ENCODE data around the gene SUCO. TPM values are rescaled to one million over a fixed set of nuclear protein-coding genes. Genes with fewer than 3 reads are reported as not detected.

Gene SUCO
- total RNA-seq, 2 donors from 2014 or later = 62.2 TPM

DNA sequence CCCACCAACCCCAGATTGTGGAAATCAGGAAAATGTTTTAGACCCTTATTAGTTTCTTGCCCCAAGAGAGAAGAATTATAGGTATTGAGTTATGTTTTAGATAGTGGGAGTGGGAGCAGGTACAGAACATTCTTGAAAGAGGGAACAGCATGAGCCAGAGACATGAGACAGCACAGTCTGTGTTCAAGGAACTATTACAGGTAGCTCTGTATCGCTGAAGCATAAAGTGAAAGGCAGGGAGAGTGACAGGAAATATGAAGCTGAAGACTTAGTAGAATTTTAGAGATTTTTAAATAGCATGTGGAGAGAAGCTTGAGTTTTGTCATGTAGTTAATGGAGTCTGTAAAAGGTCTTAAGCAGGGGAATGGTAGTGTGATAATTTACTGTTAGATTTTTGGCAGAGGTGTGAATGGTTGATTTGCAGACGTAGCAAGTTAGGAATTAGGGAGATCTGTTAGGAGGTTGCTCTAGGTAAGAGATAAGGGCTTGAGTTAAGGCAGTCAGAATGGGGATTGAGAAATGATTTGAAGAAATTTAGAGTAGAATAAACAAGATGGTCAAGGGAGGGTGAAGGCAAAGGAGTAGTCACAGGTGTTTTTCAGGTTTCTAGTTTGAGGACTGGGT, 11.6 kb downstream of the SUCO start:
- no peak overlapping the region for H3K9ac ChIP-seq (ENCODE audit: extremely low read depth, low read length, poor library complexity, severe bottlenecking)
- H3K9me3 ChIP-seq (ENCODE audit: control insufficient read depth, low read length) = no peaks in the 10 kb centered on the region
- Mint-ChIP-seq H3K4me1 (peaks cover 43% of the 10 kb centered on the region), H3K36me3 (ENCODE audit: low read depth) (no peaks in the 10 kb centered on the region), H3K27me3 (ENCODE audit: insufficient read depth) (no peaks in the 10 kb centered on the region), H3K9me3 (no peaks in the 10 kb centered on the region), H3K4me3 (no peak overlapping the region), H3K27ac (no peak overlapping the region)
- no peak for DNase-seq
- H3K4me3 ChIP-seq (ENCODE audit: low read length) = peak overlapping the region; percentile 50
- no peaks in the 10 kb centered on the region for H3K36me3 ChIP-seq (ENCODE audit: control insufficient read depth, insufficient read depth, low read length)
- peaks cover 33% of the 10 kb centered on the region for H3K4me1 ChIP-seq (ENCODE audit: control insufficient read depth, insufficient read depth, low read length)
- H3K27ac ChIP-seq (ENCODE audit: low read depth, low read length) = no peak overlapping the region
- TF ChIP-seq, protein P1, sequence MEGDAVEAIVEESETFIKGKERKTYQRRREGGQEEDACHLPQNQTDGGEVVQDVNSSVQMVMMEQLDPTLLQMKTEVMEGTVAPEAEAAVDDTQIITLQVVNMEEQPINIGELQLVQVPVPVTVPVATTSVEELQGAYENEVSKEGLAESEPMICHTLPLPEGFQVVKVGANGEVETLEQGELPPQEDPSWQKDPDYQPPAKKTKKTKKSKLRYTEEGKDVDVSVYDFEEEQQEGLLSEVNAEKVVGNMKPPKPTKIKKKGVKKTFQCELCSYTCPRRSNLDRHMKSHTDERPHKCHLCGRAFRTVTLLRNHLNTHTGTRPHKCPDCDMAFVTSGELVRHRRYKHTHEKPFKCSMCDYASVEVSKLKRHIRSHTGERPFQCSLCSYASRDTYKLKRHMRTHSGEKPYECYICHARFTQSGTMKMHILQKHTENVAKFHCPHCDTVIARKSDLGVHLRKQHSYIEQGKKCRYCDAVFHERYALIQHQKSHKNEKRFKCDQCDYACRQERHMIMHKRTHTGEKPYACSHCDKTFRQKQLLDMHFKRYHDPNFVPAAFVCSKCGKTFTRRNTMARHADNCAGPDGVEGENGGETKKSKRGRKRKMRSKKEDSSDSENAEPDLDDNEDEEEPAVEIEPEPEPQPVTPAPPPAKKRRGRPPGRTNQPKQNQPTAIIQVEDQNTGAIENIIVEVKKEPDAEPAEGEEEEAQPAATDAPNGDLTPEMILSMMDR (conservative IDR thresholded peaks at IDR 0.05) = no peak
- no peaks in the 10 kb centered on the region for H3K27me3 ChIP-seq (ENCODE audit: control insufficient read depth, insufficient read depth, low read length, poor library complexity, severe bottlenecking)
- 34 to 52% methylated on average over 2 of the region's 2 CpGs for WGBS, 2 experiments (ENCODE audit: insufficient coverage in 1 of 2, insufficient read length in 1 of 2)

DNA sequence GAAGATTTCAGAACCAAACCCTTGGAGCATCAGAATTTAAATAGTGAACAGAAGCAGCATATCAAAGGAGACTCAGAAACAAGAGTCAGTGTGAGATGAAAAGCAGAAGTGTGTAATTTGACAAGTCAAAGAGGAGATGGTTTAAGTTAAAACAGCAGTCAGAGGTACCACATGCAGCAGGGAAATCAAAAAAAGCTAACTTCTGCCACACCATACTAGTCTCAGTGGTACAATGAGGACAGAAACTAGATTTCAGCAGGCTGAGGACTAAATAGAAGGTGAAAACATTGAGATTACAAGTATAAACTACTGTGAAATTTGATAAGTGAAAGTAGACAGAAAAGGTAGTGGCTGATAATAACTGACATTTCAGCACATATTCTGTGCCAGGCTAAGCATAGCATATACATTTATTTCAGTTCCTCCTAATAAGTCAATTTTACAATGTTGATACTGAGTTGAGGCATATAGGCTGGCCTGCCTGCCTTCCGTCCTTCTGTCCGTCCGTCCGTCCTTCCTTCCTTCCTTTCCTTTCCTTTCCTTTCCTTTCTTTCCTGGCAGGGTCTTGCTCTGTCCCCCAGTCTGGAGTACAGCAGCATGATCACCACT, 12.6 kb downstream of the SUCO start:
- 92 to 100% methylated on average over 4 of the region's 4 CpGs for WGBS, 2 experiments (ENCODE audit: insufficient coverage in 1 of 2, insufficient read length in 1 of 2)
- no peaks in the 10 kb centered on the region for H3K36me3 ChIP-seq (ENCODE audit: control insufficient read depth, insufficient read depth, low read length)
- no peak overlapping the region for H3K27ac ChIP-seq (ENCODE audit: low read depth, low read length)
- TF ChIP-seq, protein P1 (conservative IDR thresholded peaks at IDR 0.05) = no peak
- H3K36me3 Mint-ChIP-seq (ENCODE audit: low read depth) = no peaks in the 10 kb centered on the region
- no peak for DNase-seq
- H3K9ac ChIP-seq (ENCODE audit: extremely low read depth, low read length, poor library complexity, severe bottlenecking) = no peak overlapping the region
- H3K27me3 Mint-ChIP-seq (ENCODE audit: insufficient read depth) = no peaks in the 10 kb centered on the region
- H3K4me1 Mint-ChIP-seq = peaks cover 43% of the 10 kb centered on the region
- peaks cover 34% of the 10 kb centered on the region for H3K4me1 ChIP-seq (ENCODE audit: control insufficient read depth, insufficient read depth, low read length)
- H3K4me3 ChIP-seq (ENCODE audit: low read length) = peak overlapping the region; percentile 50
- no peak overlapping the region for H3K4me3 Mint-ChIP-seq
- no peaks in the 10 kb centered on the region for H3K9me3 ChIP-seq (ENCODE audit: control insufficient read depth, low read length)
- H3K27me3 ChIP-seq (ENCODE audit: control insufficient read depth, insufficient read depth, low read length, poor library complexity, severe bottlenecking) = no peaks in the 10 kb centered on the region
- no peaks in the 10 kb centered on the region for H3K9me3 Mint-ChIP-seq
- H3K27ac Mint-ChIP-seq = no peak overlapping the region

DNA sequence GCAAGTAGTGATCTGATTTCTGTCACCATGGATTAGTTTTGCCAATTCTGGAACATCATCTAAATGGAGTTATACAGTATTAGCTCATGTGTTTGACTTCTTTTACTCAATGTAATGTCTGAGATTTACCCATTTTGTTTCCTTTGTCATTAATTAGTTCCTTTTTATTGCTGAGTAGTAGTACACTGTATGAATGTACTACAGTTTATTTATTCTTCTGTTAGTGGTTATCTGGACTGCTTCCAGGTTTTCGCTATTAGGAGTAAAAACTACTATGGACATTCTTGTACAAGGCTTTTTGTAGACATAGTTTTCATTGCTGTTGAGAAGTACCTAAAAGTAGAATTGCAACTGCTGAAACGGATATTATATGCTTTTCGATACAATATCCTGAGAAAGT, 14.1 kb downstream of the SUCO start:
- TF ChIP-seq, protein P1 (conservative IDR thresholded peaks at IDR 0.05) = no peak
- peaks cover 35% of the 10 kb centered on the region for H3K4me1 ChIP-seq (ENCODE audit: control insufficient read depth, insufficient read depth, low read length)
- no peak overlapping the region for H3K4me3 Mint-ChIP-seq
- WGBS, 2 experiments (ENCODE audit: insufficient coverage in 1 of 2, insufficient read length in 1 of 2) = 92% methylated on average over 3 of the region's 3 CpGs; no CpG with 5 or more reads in 1 of the 2 experiments
- H3K9me3 ChIP-seq (ENCODE audit: control insufficient read depth, low read length) = no peaks in the 10 kb centered on the region
- no peaks in the 10 kb centered on the region for H3K27me3 ChIP-seq (ENCODE audit: control insufficient read depth, insufficient read depth, low read length, poor library complexity, severe bottlenecking)
- H3K27me3 Mint-ChIP-seq (ENCODE audit: insufficient read depth) = no peaks in the 10 kb centered on the region
- H3K4me3 ChIP-seq (ENCODE audit: low read length) = no peak overlapping the region
- H3K27ac ChIP-seq (ENCODE audit: low read depth, low read length) = no peak overlapping the region
- peaks cover 46% of the 10 kb centered on the region for H3K4me1 Mint-ChIP-seq
- no peak for DNase-seq
- no peak overlapping the region for H3K27ac Mint-ChIP-seq
- no peaks in the 10 kb centered on the region for H3K36me3 Mint-ChIP-seq (ENCODE audit: low read depth)
- no peak overlapping the region for H3K9ac ChIP-seq (ENCODE audit: extremely low read depth, low read length, poor library complexity, severe bottlenecking)
- H3K36me3 ChIP-seq (ENCODE audit: control insufficient read depth, insufficient read depth, low read length) = peaks cover 5% of the 10 kb centered on the region
- no peaks in the 10 kb centered on the region for H3K9me3 Mint-ChIP-seq

All from endodermal cell (in vitro differentiated cells).